Measurements from ENCODE around the gene FBXL13. TPM values are rescaled to one million over a fixed set of nuclear protein-coding genes. Genes with fewer than 3 reads are reported as not detected.
"Not testable (repeated sequence)": the region's sequence is repeated elsewhere in the genome, so short reads cannot be mapped to it uniquely, and the experiment has no call there.

FBXL13 gene
- polyA plus RNA-seq, 10 donors = 0.34 to 1.3 (median 0.47) TPM

GRCh38 chr7:103023578-103023977 lies 51.0 kb downstream of the FBXL13 start:
- not testable (repeated sequence) for DNase-seq

GRCh38 chr7:103021490-103021889 lies 53.1 kb downstream of the FBXL13 start:
- not testable (repeated sequence) for DNase-seq

GRCh38 chr7:103020876-103021275 lies 53.7 kb downstream of the FBXL13 start:
- DNase-seq = not testable (repeated sequence)

GRCh38 chr7:103018295-103018694 lies 56.3 kb downstream of the FBXL13 start:
- DNase-seq = not testable (repeated sequence)

GRCh38 chr7:103011650-103012049 lies 62.9 kb downstream of the FBXL13 start:
- no peak for DNase-seq

- no peak for DNase-seq
Observed at GRCh38 chr7:103010211-103010610, 64.4 kb downstream of the FBXL13 start.

GRCh38 chr7:103009466-103010185 lies 65.0 kb downstream of the FBXL13 start:
- no peak for DNase-seq

- no peak for DNase-seq
Observed at GRCh38 chr7:103003004-103003403, 71.6 kb downstream of the FBXL13 start.

- no peak for DNase-seq
Observed at GRCh38 chr7:103001210-103001609, 73.4 kb downstream of the FBXL13 start.

GRCh38 chr7:102996957-102997356 lies 77.6 kb downstream of the FBXL13 start:
- DNase-seq = no peak

GRCh38 chr7:102995609-102996008 lies 79.0 kb downstream of the FBXL13 start:
- not testable (repeated sequence) for DNase-seq

GRCh38 chr7:102994567-102994966 lies 80.0 kb downstream of the FBXL13 start:
- no peak for DNase-seq

- no peak for DNase-seq
Observed at GRCh38 chr7:102993718-102994029, 80.9 kb downstream of the FBXL13 start.

- DNase-seq = peak; percentile 28 to 72 (median 52)
Observed at GRCh38 chr7:102992938-102993717, 81.5 kb downstream of the FBXL13 start.

- peak in 1 of 3 donors; percentile 5 for DNase-seq
Observed at GRCh38 chr7:102992509-102992937, 82.1 kb downstream of the FBXL13 start.

GRCh38 chr7:102991540-102992214 lies 82.9 kb downstream of the FBXL13 start:
- peak; percentile 35 to 86 (median 63) for DNase-seq

- no peak for DNase-seq
Observed at GRCh38 chr7:102991077-102991539, 83.5 kb downstream of the FBXL13 start.

GRCh38 chr7:102990642-102991041 lies 84.0 kb downstream of the FBXL13 start:
- DNase-seq = no peak

GRCh38 chr7:102988631-102989560 lies 85.7 kb downstream of the FBXL13 start:
- DNase-seq = no peak

- DNase-seq = no peak
Observed at GRCh38 chr7:102988088-102988487, 86.5 kb downstream of the FBXL13 start.

- no peak for DNase-seq
Observed at GRCh38 chr7:102985176-102985783, 89.3 kb downstream of the FBXL13 start.

Data from muscle of back (tissue), 11 donors.